BJ (cell line): ENCODE results near the gene DHX34. TPM values are rescaled to one million over a fixed set of nuclear protein-coding genes. Genes with fewer than 3 reads are reported as not detected.

Experiments used
- CTCF ChIA-PET: fragments of 350-600 bp; formaldehyde crosslinking; extraction: SDS; loops from one replicate; lab custom pipeline; 2021; ENCODE audit warnings: antibody characterized with exemption, inconsistent platforms; lab: Yijun Ruan, JAX
- POLR2A ChIA-PET: fragments of 300-600 bp; sonication (Branson Sonifier 250); formaldehyde crosslinking; extraction: SDS; loops from one replicate; lab custom pipeline; 2021; ENCODE audit warnings: antibody characterized with exemption; lab: Charles Lee
- DNase-seq: peaks from one replicate; pipeline ENCODE4 v3.0.0-alpha.2; 2011; ENCODE audit warnings: low read depth
- H3K27me3 ChIP-seq: 2 replicates; pipeline ENCODE4 v1.6.0; 2011; ENCODE audit warnings: low read length; ENCODE audit not compliant: control insufficient read depth, insufficient read depth
- H3K36me3 ChIP-seq: 2 replicates; pipeline ENCODE4 v1.5.1; 2011; ENCODE audit warnings: low read length; ENCODE audit not compliant: control insufficient read depth, insufficient read depth
- H3K4me3 ChIP-seq: 2 replicates; pipeline ENCODE4 v1.5.1; 2011; ENCODE audit warnings: low read depth, mild to moderate bottlenecking, control low read depth, low read length
- polyA plus RNA-seq: library from polyadenylated mRNA; depleted of rRNA; stranded (reverse); fragments of >200 nt; gene quantifications from 2 replicates; pipeline ENCODE4 v1.2.3, GENCODE V29; 2011
- TF ChIP-seq, protein P1 (sequence below): IDR thresholded peaks from 2 replicates; pipeline ENCODE4 v1.5.1; 2011; ENCODE audit warnings: low read depth, mild to moderate bottlenecking, control low read depth, inconsistent platforms, low read length, moderate library complexity; ENCODE audit not compliant: insufficient read depth

Gene DHX34
- polyA plus RNA-seq, 1 experiment = 6.4 TPM

DNA sequence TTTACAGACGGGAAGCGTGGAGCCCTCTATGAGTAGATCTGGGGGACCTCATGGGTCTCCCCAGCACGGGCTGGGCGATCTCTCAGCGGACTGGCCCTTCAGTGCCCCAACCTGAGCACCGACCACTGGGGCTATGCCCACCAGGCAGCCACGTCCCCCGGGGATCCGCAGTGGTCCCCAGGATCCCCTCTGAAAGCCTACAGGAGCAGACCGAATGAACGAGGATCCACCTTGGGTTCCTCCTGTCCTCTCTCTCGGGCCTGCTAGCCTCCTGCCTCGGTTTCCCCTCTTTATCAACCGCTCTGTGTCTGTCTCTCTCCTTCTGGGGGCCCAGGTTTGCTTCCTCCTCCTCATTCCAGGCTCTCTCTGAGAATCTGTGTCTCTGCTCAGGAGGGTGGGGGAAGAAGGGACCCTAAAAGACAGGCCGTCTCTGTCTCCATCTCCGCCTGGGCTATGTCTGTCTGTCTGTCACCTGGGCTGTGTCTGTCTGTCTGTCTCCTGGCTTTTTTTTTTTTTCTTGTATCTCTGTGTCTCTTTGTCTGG, 72.2 kb downstream of the DHX34 start:
- DNase-seq = no peak
- peaks cover 32% of the 10 kb centered on the region for H3K27me3 ChIP-seq
- TF ChIP-seq, protein P1, sequence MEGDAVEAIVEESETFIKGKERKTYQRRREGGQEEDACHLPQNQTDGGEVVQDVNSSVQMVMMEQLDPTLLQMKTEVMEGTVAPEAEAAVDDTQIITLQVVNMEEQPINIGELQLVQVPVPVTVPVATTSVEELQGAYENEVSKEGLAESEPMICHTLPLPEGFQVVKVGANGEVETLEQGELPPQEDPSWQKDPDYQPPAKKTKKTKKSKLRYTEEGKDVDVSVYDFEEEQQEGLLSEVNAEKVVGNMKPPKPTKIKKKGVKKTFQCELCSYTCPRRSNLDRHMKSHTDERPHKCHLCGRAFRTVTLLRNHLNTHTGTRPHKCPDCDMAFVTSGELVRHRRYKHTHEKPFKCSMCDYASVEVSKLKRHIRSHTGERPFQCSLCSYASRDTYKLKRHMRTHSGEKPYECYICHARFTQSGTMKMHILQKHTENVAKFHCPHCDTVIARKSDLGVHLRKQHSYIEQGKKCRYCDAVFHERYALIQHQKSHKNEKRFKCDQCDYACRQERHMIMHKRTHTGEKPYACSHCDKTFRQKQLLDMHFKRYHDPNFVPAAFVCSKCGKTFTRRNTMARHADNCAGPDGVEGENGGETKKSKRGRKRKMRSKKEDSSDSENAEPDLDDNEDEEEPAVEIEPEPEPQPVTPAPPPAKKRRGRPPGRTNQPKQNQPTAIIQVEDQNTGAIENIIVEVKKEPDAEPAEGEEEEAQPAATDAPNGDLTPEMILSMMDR = no peak

DNA sequence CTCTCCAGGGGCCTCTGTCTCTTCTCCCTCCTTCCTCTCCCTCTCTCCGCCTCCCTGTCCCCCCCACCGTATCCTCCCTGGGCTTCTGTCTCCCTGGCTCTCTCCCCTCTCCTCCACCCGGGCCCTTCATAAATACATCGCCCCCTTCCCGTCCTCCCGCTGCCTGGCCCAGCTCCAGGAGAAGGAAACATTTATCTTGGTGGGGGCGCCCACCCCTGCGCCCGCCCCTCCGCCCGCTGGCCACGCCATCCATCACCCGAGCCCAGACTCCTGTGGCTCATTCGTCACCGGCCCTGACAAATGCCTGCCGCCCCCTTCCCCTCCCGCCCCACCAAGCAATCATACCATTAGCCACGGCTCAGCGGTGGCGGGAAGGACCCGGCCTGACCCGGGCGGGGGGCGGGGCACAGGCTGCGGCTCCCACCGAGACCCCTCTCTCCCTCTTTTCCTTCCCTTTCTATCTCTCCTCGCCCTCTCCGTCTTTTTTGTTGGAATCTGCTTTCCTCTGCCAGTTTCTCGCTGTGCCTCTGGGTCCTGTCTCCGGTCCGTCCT, 72.8 kb downstream of the DHX34 start:
- no peak overlapping the region for H3K4me3 ChIP-seq
- POLR2A ChIA-PET = no interaction called here
- no peak for DNase-seq
- no peaks in the 10 kb centered on the region for H3K36me3 ChIP-seq
- CTCF ChIA-PET = no interaction called here
- peaks cover 32% of the 10 kb centered on the region for H3K27me3 ChIP-seq
- TF ChIP-seq, protein P1 = no peak

More for the DNA sequence above, 72.2 kb downstream of the DHX34 start:
- CTCF ChIA-PET = no interaction called here
- Histone ChIP-seq H3K4me3 (no peak overlapping the region), H3K36me3 (peaks cover under 1% of the 10 kb centered on the region; the same call in 1 of the 2 replicates)
- POLR2A ChIA-PET = no interaction called here

DNA sequence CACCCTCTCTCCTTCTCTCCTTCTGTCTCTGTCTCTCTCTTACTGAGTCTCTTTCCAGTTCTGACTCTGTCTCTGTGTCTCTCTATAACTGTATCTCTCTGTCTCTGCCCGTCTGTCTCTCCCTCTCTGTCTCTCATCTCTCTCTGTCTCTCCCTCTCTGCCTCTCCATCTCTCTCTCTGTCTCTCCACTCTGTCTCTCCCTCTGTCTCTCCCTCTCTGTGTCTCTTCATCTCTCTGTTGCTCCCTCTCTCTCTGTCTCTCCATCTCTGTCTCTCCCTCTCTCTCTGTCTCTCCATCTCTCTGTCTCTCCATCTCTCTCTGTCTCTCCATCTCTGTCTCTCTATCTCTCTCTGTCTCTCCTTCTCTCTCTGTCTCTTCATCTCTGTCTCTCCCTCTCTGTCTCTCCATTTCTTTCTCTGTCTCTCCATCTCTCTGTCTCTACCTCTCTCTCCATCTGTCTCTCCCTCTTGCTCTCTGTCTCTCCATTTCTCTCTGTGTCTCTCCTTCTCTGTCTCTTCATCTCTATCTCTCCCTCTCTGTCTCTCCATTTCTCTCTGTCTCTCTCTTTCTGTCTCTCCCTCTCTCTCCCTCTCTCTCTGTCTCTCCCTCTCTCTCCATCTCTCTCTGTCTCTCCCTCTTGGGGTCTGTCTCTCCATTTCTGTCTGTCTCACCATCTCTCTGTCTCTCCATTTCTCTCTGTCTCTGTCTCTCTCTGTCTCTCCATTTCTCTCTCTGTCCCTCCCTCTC, 73.5 kb downstream of the DHX34 start:
- no peak for DNase-seq
- TF ChIP-seq, protein P1 = no peak
- Histone ChIP-seq H3K27me3 (peaks cover 32% of the 10 kb centered on the region), H3K4me3 (no peak overlapping the region), H3K36me3 (no peaks in the 10 kb centered on the region)
- CTCF ChIA-PET = no interaction called here
- POLR2A ChIA-PET = no interaction called here

DNA sequence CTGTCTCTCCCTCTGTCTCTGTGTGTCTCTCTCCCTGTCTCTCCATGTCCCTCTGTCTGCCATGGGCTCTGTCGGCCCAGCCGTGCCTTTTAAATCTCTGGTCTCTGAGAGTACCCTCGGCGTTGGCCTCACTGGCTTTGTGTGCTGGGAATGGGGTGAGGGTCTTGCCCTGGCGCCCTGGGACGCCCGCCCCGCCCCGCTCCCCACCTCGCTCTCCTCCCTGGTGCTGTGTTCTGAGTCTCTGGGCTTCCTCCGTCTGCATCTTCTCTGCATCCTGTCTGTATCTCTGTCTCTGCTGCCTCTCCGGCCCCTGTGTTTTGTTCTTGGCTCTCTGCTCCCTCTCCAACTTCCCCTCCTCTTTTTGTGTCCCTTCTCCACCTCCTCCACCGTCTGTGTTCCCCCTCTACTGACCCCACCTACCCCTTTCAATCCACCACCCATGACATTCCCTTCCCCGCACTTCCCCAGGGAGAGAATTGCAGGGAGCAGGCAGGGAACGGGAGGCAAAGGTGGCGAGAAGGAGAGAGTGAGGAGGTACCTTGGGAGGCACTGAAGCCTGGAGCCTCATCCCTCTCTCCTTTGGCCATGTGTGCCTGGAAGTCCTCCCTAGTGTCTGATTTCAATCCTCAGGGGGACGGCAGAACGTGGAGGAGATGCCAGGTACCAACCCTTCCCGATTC, 74.2 kb downstream of the DHX34 start:
- peaks cover 32% of the 10 kb centered on the region for H3K27me3 ChIP-seq
- no peaks in the 10 kb centered on the region for H3K36me3 ChIP-seq
- ChIA-PET CTCF (no interaction called here), POLR2A (no interaction called here)
- H3K4me3 ChIP-seq = no peak overlapping the region
- TF ChIP-seq, protein P1 = no peak
- no peak for DNase-seq
